HUES64 (cell line): ENCODE data around the gene LRTM1.

Source experiments
- H3K27ac ChIP-seq: 2 replicates; pipeline ENCODE4 v1.7.0; 2013; ENCODE audit warnings: low read depth, low read length, inconsistent platforms
- H3K27me3 ChIP-seq: 2 replicates; pipeline ENCODE4 v1.6.1; 2013; ENCODE audit warnings: mild to moderate bottlenecking, low read length; ENCODE audit not compliant: insufficient read depth
- H3K36me3 ChIP-seq: 2 replicates; pipeline ENCODE4 v1.6.1; 2013; ENCODE audit warnings: mild to moderate bottlenecking, low read length; ENCODE audit not compliant: insufficient read depth
- H3K4me1 ChIP-seq: 2 replicates; pipeline ENCODE4 v1.6.1; 2013; ENCODE audit warnings: mild to moderate bottlenecking, low read length, moderate library complexity; ENCODE audit not compliant: insufficient read depth
- H3K4me3 ChIP-seq: 2 replicates; pipeline ENCODE4 v1.5.1; 2013; ENCODE audit warnings: mild to moderate bottlenecking, low read length, moderate library complexity
- H3K9ac ChIP-seq: 2 replicates; pipeline ENCODE4 v1.6.1; 2013; ENCODE audit warnings: mild to moderate bottlenecking, low read depth, low read length
- H3K9me3 ChIP-seq: 2 replicates; pipeline ENCODE4 v1.6.1; 2013; ENCODE audit warnings: low read depth, low read length; ENCODE audit not compliant: insufficient read depth
- WGBS: fragments of 150-250, 120-280 bp; methylation state at CpG from one replicate; pipeline ENCODE4 v1.1.7; 2013; ENCODE audit warnings: missing lambda C conversion rate; 5-methylcytosine and 5-hydroxymethylcytosine counted together

The LRTM1 gene

GRCh38 chr3:54940971-54941370, 13.1 kb upstream of the LRTM1 start:
- WGBS, result 96% methylated on average over 2 of the region's 2 CpGs

DNA sequence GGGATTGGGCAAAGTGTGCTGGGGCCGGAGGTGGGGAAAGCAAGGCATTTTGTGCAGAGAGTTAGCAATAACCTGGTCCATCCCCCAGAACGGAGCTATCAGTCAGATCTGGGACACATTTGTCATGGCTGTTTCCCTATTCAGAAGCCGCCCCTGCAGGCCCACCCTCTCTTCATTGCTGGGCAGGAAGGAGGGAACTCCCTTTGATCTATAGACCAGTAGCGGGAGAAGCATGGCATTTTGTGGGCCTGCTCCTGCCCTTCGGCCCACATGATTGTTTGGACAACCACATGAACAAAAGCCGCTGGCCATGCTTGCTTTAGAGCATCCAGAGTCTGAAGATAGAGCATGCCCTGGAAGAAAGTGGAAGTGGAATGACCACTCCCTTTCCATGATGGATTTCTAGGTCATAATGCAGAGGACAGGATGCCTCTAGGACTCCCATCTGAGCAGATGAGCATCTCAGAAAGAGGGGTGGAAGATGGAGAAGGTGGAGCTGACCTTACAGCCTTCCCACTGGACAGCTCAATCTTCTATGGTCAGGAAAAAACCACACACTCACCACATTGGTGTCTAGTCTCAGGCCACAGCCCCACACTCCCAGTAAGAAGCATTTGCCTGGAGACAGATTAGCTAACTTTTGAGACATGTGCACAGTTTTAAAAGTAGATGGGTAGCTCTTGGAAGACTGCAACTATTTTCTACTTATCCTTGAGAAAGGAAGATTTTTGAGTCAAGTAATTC, 11.9 kb upstream of the LRTM1 start:
- H3K9ac ChIP-seq, result no peak overlapping the region
- no peaks in the 10 kb centered on the region for H3K9me3 ChIP-seq
- no peak overlapping the region for H3K27ac ChIP-seq
- no peak overlapping the region for H3K4me3 ChIP-seq
- no peaks in the 10 kb centered on the region for H3K36me3 ChIP-seq
- no peaks in the 10 kb centered on the region for H3K27me3 ChIP-seq
- H3K4me1 ChIP-seq, result peaks cover 14% of the 10 kb centered on the region; the same call in 1 of the 2 replicates
- 69% methylated on average over 6 of the region's 6 CpGs for WGBS

More at GRCh38 chr3:54940971-54941370, 13.1 kb upstream of the LRTM1 start:
- Histone ChIP-seq H3K4me1 (peaks cover 14% of the 10 kb centered on the region; the same call in 1 of the 2 replicates), H3K4me3 (no peak overlapping the region), H3K9me3 (no peaks in the 10 kb centered on the region), H3K9ac (no peak overlapping the region), H3K36me3 (no peaks in the 10 kb centered on the region), H3K27ac (no peak overlapping the region), H3K27me3 (no peaks in the 10 kb centered on the region)

GRCh38 chr3:54936561-54936960, 8.7 kb upstream of the LRTM1 start:
- Histone ChIP-seq H3K4me1 (peaks cover 9% of the 10 kb centered on the region; the same call in 1 of the 2 replicates), H3K36me3 (no peaks in the 10 kb centered on the region), H3K9me3 (no peaks in the 10 kb centered on the region), H3K4me3 (no peak overlapping the region), H3K9ac (no peak overlapping the region), H3K27ac (no peak overlapping the region), H3K27me3 (no peaks in the 10 kb centered on the region)
- WGBS, result 51% methylated on average over 5 of the region's 5 CpGs

DNA sequence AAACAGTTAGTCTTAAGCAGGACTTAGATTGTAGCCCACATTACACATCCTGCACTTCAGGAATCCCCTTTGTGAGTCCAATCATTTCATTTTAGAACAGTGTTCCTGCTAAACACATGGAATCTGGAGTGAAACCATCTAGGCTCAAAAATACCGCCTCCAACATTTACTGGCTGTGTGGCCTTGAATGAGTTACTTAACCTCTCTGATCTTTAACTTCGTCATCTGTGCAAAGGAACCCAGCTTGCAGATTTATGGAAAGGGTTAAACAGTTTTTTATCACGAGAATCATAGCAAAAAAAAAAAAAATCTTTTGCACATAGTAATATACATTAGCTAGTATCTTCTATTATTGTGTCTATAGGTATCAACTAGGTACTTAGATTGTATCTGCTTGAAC, 8.0 kb upstream of the LRTM1 start:
- no peak overlapping the region for H3K27ac ChIP-seq
- H3K9me3 ChIP-seq, result no peaks in the 10 kb centered on the region
- H3K4me3 ChIP-seq, result no peak overlapping the region
- no peaks in the 10 kb centered on the region for H3K27me3 ChIP-seq
- WGBS, result 92% methylated on average over 2 of the region's 3 CpGs
- H3K4me1 ChIP-seq, result peaks cover 9% of the 10 kb centered on the region; the same call in 1 of the 2 replicates
- H3K9ac ChIP-seq, result no peak overlapping the region
- H3K36me3 ChIP-seq, result no peaks in the 10 kb centered on the region

GRCh38 chr3:54932606-54933005, 4.7 kb upstream of the LRTM1 start:
- no peaks in the 10 kb centered on the region for H3K9me3 ChIP-seq
- H3K9ac ChIP-seq, result no peak overlapping the region
- peaks cover 9% of the 10 kb centered on the region; the same call in 1 of the 2 replicates for H3K4me1 ChIP-seq
- no peak overlapping the region for H3K27ac ChIP-seq
- no peak overlapping the region for H3K4me3 ChIP-seq
- no peaks in the 10 kb centered on the region for H3K36me3 ChIP-seq
- H3K27me3 ChIP-seq, result no peaks in the 10 kb centered on the region
- 88% methylated on average over 4 of the region's 4 CpGs for WGBS

- no peak overlapping the region for H3K27ac ChIP-seq
- no peak overlapping the region for H3K9ac ChIP-seq
- no peaks in the 10 kb centered on the region for H3K9me3 ChIP-seq
- 80% methylated on average over 4 of the region's 4 CpGs for WGBS
- no peak overlapping the region for H3K4me3 ChIP-seq
- no peaks in the 10 kb centered on the region for H3K27me3 ChIP-seq
- no peaks in the 10 kb centered on the region for H3K36me3 ChIP-seq
- peaks cover 2% of the 10 kb centered on the region; the same call in 1 of the 2 replicates for H3K4me1 ChIP-seq
Measured at GRCh38 chr3:54931182-54931581, 3.3 kb upstream of the LRTM1 start.

- H3K4me3 ChIP-seq, result no peak overlapping the region
- H3K36me3 ChIP-seq, result no peaks in the 10 kb centered on the region
- H3K9ac ChIP-seq, result no peak overlapping the region
- 96% methylated on average over 12 of the region's 12 CpGs for WGBS
- H3K4me1 ChIP-seq, result no peaks in the 10 kb centered on the region
- no peak overlapping the region for H3K27ac ChIP-seq
- no peaks in the 10 kb centered on the region for H3K9me3 ChIP-seq
- H3K27me3 ChIP-seq, result no peaks in the 10 kb centered on the region
Measured at GRCh38 chr3:54918516-54918915, 9.3 kb downstream of the LRTM1 start.

DNA sequence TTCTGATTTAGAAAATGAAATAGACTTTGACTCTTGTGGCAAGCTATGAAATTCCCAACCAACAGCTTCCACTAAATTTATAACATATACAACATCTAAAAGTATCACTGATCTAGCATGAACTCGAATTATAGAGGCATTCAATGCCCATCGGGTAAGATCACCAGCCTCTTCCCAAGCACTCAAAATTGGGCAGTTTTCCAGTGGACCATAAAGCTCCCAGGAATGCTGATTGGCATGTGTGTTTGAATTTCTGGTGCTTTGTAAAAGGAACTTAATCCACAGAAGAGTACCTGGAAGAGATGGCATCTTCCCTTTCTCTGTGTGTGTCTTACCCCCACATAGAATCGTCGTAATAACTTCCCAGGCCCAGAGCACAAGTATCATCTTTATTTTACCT, 10.0 kb downstream of the LRTM1 start:
- WGBS, result 84% methylated on average over 4 of the region's 4 CpGs
- no peaks in the 10 kb centered on the region for H3K36me3 ChIP-seq
- no peak overlapping the region for H3K27ac ChIP-seq
- H3K27me3 ChIP-seq, result no peaks in the 10 kb centered on the region
- no peaks in the 10 kb centered on the region for H3K9me3 ChIP-seq
- no peak overlapping the region for H3K4me3 ChIP-seq
- H3K4me1 ChIP-seq, result no peaks in the 10 kb centered on the region
- H3K9ac ChIP-seq, result no peak overlapping the region

DNA sequence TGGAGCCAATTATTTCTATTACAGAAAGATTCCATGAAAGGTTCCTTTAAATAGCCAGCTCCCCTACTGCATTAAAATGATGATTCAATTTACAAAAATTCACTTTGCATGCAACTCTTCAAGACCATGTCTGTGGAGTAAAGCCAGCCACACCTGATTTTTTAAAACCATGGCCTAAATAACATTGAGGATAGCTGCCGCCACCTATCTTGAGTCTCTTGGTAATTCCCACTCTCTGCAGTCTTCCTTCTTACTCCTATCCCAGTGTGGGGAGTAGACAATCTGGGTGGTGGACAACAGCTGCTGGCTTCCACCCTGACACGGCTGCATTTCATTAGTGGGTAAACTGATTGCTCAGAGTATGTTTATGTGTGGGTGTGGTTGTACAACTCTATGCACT, 10.7 kb downstream of the LRTM1 start:
- H3K36me3 ChIP-seq, result no peaks in the 10 kb centered on the region
- H3K4me3 ChIP-seq, result no peak overlapping the region
- peaks cover 3% of the 10 kb centered on the region; the same call in 1 of the 2 replicates for H3K9me3 ChIP-seq
- no peak overlapping the region for H3K9ac ChIP-seq
- H3K4me1 ChIP-seq, result no peaks in the 10 kb centered on the region
- WGBS, result 96% methylated on average over 2 of the region's 2 CpGs
- H3K27ac ChIP-seq, result no peak overlapping the region
- H3K27me3 ChIP-seq, result no peaks in the 10 kb centered on the region

GRCh38 chr3:54916732-54917131, 11.1 kb downstream of the LRTM1 start:
- Histone ChIP-seq H3K27ac (no peak overlapping the region), H3K9ac (no peak overlapping the region), H3K36me3 (no peaks in the 10 kb centered on the region), H3K27me3 (no peaks in the 10 kb centered on the region), H3K4me3 (no peak overlapping the region), H3K4me1 (no peaks in the 10 kb centered on the region), H3K9me3 (peaks cover 3% of the 10 kb centered on the region; the same call in 1 of the 2 replicates)

- H3K4me3 ChIP-seq, result no peak overlapping the region
- H3K4me1 ChIP-seq, result no peaks in the 10 kb centered on the region
- H3K27me3 ChIP-seq, result no peaks in the 10 kb centered on the region
- WGBS, result 94% methylated on average over 8 of the region's 8 CpGs
- H3K27ac ChIP-seq, result no peak overlapping the region
- H3K9me3 ChIP-seq, result peaks cover 3% of the 10 kb centered on the region; the same call in 1 of the 2 replicates
- H3K36me3 ChIP-seq, result no peaks in the 10 kb centered on the region
- no peak overlapping the region for H3K9ac ChIP-seq
Measured at GRCh38 chr3:54915976-54916375, 11.9 kb downstream of the LRTM1 start.
